HG03565 (cell line): ENCODE measurements around the gene GPT2.

Experiments used
- ATAC-seq: cut with Tn5 transposase; IDR thresholded peaks from one replicate; pipeline ENCODE4 v1.9.1; 2021; ENCODE audit warnings: mild to moderate bottlenecking, moderate library complexity; ENCODE audit not compliant: unreplicated experiment

The GPT2 gene

DNA sequence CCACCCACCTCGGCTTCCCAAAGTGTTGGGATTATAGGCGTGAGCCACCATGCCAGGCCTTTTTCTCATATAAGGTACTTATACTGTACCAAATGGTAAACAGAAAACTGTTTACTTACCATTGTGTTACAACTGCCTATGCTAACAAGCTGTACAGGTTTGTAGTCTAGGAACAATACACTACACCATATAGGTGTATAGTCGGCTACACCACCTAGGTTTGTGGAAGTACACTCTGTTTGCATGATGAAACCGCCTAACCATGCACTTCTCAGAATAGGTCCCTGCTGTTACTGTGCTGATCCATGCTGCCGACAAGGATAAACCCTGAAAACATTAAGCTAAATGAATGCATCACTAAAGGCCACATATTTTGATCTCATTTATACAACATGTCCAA lies 70.4 kb downstream of the GPT2 start:
- ATAC-seq: no peak

GRCh38 chr16:46961373-46962353 lies 77.5 kb downstream of the GPT2 start:
- ATAC-seq: no peak

DNA sequence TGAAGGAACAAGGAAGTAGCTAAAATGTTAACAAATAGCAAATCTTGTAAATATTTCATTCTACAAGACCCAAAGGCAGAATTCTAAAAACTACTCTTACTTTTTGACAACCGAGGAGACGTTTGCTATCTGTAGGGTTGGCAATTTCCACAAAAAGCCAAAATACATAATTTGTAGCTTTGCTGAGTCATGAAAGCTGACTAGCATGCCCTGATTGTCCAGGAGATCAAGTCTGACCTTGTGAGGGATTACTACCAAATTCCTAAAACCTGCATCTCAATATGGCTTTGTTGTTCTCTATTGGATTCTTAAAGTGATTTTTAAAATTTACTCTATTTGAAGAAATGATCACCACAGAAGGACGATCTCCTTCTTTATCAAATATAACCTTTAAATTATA lies 78.5 kb downstream of the GPT2 start:
- ATAC-seq: no peak

GRCh38 chr16:46968063-46968435 lies 83.9 kb downstream of the GPT2 start:
- ATAC-seq: no peak

GRCh38 chr16:46970089-46970488 lies 85.9 kb downstream of the GPT2 start:
- ATAC-seq: no peak

GRCh38 chr16:46971271-46971670 lies 87.1 kb downstream of the GPT2 start:
- no peak for ATAC-seq

- ATAC-seq: peak; percentile 30
Observed at GRCh38 chr16:46972429-46973206, 88.5 kb downstream of the GPT2 start.

GRCh38 chr16:46973207-46973995 lies 89.2 kb downstream of the GPT2 start, which contains the start of gene DNAJA2:
DNAJA2 (minus strand) TSS chr16:46973674; CDS start chr16:46973572, 102 bp downstream.
- peak; percentile 59 for ATAC-seq

DNA sequence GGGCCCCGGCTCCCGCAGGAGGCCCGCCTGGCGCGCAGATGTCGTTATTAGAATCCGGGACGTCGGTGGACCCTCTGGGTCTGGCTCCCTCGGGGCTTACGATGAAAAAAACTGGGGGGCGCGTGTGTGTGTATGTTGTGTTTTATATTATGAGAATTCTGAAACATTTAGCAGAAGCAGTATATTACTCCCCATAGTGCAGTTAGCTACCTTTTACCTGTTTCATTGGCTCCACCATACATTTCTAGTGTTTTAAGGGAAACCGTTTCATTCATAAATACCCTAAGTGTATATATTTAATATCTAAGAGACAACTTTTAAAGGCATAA lies 89.8 kb downstream of the GPT2 start:
- ATAC-seq: no peak

DNA sequence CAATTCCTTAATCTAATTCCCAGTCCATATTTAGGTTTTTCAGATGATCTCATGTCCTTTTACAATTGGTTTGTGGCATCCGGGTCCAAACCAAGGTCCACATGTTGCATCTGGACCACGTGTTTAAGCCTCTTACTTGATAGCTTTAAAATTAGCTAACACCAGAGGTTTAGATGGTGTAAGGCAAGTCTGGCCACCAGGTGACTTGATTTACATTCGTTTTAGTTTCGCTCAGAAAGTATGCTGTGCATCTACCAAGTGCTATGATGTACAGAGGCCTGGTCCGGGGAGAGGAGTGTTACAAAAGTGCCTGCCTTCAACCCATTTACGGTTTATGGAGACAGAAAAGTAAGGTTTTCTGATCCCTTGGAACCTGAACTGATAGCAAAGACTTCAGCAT lies 90.2 kb downstream of the GPT2 start:
- peak; percentile 37 for ATAC-seq

GRCh38 chr16:46975165-46975564 lies 91.0 kb downstream of the GPT2 start:
- ATAC-seq: no peak

GRCh38 chr16:46975908-46976470 lies 91.8 kb downstream of the GPT2 start:
- no peak for ATAC-seq

DNA sequence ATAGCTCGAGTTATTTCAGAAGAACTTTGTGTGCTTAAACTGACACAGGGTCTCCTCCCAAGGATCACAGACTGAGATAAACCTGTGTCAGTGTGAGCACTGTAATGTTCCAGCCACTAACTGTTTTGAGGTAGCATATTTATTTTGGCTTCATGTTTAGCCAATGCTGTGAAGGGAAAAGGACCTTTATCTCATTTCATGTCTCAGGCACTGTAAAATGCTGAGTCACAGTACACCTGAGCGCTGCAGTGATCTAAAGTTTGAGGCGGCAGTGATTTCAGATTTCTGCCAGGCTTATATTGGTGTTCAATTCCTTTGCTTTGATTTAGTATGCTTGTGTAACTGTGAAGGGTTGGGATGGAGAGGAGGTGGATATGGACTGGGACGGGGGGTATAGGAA lies 92.4 kb downstream of the GPT2 start:
- ATAC-seq: no peak
